OCI-LY3 (cell line): ENCODE measurements around the gene CLCN3.

ENCODE experiments used
- CTCF ChIP-seq: fragments of 200-600, 300-600 bp; sonication (generic); IDR thresholded peaks from 2 replicates; pipeline ENCODE4 v1.5.1; 2014; ENCODE audit warnings: antibody characterized with exemption, low read length, low read depth
- EZH2phosphoT487 ChIP-seq: fragments of 200-600 bp; shearing (Covaris generic); IDR thresholded peaks from 2 replicates; pipeline ENCODE4 v1.6.1; 2018; ENCODE audit warnings: antibody characterized with exemption, mixed run types, low read depth

- no peak for TF ChIP-seq CTCF
- no peak for TF ChIP-seq EZH2phosphoT487
Observed at GRCh38 chr4:169634975-169635374, 14.6 kb downstream of the CLCN3 start.
